GM21423 (cell line): ENCODE results near the gene RTP4.

Experiments
- ATAC-seq: cut with Tn5 transposase; IDR thresholded peaks from one replicate; pipeline ENCODE4 v1.9.1; 2021; ENCODE audit warnings: mild to moderate bottlenecking, moderate library complexity; ENCODE audit not compliant: unreplicated experiment

RTP4 gene, protein sequence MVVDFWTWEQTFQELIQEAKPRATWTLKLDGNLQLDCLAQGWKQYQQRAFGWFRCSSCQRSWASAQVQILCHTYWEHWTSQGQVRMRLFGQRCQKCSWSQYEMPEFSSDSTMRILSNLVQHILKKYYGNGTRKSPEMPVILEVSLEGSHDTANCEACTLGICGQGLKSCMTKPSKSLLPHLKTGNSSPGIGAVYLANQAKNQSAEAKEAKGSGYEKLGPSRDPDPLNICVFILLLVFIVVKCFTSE

DNA sequence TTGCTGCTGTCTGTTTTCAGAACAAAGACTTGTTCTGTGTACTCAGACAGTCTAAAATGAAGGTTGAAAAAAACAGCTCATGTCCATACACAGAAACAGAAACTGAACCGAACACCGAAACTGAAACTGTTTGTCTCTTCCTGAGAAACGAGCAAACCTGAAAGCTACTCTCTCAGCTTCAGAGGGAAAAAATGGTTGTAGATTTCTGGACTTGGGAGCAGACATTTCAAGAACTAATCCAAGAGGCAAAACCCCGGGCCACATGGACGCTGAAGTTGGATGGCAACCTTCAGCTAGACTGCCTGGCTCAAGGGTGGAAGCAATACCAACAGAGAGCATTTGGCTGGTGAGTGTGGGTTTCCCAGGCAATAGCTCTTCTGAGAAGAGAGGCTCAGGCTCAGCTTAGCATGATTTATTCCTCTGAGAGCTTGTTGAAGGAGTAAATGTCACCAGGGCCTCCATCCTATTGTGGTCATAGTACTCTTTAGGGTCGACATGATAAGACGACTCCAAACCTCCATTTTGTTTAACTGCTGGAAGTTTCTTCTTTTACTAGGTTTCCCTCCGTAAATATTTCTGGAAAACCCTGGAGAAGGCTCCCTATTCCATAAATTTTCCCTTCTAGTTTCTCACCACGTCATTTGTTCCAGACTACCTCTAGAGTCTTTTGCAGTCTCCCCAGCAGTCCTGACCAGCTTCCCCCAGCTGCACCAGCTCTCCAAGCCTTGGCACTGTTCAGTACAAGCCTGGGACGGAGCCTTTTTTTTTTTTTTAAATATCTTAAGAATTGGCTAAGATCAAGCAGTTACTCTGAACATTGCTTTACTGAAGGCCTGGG is at the start of gene RTP4:
TSS of gene RTP4 (plus strand) at position 135 of the 838 bp plus-strand sequence. CDS start at position 192, 57 bp downstream.
- ATAC-seq = peak; percentile 94

DNA sequence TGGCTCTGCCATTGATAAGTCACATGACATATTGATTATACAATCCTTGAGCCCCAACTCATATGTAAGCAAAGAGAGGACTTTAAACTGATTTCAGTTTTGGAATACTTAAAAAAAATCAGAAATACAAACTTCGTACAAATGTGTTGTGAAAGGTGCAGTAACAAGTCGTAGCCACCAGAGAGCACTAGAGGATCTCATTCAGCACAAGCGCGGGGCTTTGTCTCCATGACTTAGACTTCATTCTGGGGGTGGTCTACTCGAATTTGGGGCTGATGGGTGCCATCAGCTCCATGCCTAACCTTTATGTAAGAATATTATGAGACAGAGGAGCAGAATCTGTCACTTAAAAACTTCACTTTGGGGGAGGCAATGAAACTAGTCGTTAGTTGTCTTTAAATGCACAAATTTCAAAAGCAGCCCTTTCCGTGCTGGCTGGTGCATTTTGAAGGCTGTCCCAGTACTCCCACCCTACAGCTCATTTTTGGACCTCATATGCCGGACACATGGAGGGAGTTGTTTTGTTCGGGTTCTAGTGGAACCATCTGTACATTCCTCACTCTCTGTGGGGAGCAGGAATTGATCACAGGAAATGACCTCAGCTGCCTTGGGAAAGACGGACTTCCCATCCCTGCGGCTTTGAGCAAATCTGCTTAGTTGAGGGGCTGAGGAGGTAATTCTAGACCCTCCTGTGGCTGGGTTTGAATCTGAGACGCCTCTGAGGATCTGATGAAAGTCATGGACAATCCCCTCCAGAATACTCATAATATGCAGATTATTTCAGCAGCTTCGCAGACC is 49.2 kb upstream of the RTP4 start:
- no peak for ATAC-seq

DNA sequence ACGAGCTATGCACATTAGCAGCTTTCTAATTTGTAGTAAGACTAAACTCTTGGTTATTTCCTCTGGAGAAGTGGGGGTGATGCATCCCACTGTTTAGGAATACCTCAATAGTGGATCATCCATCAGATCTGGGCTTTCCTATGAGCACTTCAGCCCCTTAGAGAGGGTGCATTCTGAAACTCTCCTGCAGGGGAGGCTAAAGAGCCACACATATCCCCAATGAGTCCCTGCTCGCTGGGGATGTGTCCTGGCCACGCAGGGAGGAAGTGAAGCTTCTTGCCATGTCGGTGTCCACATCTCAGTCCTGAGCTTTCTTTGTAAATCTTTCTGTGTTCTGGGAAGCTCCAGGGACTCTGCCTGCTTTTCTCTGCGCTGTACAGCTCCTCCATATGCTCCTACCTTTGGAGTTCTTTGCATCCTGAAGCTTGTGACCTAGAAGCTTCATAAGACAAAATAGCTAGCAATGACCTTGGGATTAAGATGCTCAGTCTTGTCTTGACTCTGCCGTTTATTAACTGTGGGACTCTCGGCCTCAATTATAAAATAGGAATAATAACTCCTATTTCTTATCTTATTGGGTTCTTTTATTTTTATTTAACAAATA is 48.4 kb upstream of the RTP4 start:
- peak; percentile 80 for ATAC-seq

DNA sequence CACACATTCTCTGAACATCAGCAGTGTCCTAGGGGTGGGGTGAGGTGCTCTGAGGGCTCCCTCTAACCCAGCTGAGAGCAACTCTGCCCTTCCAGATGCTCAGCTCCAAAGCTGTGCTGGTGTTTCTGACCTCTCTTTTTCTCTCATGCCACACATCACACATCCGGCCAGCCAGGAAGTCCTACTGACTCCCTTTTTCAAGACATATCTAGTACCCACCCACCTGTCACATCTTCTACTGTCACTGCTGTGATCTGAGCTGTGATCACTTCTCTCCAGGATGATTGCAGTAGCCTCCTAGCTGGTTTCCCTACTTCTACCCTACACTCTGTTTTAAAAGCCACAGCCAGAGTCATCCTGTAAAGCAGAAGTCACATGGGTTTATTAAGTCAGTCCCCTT is 46.4 kb upstream of the RTP4 start:
- ATAC-seq = no peak

DNA sequence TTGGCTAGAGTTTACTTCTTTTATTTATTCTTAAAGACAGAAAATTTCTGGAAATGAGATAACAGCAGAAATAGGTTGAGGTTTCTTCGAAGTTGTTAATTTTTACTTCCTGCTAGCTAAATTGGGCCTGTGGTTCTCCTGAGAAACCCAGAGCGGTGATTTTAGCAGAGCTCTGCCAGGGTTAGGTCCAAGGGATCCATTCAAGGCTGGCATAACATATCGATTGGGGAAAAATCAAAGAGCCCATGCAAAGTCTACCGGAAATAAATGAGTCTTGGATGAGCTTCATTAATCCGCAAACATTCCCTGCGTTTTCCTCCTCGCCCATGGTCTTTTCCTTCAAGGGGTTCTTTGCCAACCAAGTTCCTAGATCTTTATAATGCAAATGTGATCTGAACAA is 45.9 kb upstream of the RTP4 start:
- no peak for ATAC-seq

DNA sequence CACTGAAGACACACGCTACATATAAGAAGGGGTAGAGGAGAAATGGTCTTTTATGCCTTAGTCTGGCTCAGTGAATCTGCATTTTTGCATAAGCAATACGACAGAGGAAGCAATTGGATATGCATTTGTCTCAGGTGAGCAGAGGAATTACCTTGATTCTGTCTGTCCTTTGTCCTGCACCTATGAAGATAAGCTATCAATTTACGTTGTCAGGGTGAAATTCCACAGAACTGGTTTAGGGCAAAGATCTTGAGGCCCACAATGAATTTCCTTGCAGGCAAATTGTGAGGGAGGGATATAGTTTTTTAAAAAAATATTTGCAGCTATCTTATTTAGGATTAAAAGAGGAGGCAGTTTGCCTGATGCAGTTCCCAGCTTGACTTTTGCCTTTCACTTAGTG is 45.1 kb upstream of the RTP4 start:
- no peak for ATAC-seq

DNA sequence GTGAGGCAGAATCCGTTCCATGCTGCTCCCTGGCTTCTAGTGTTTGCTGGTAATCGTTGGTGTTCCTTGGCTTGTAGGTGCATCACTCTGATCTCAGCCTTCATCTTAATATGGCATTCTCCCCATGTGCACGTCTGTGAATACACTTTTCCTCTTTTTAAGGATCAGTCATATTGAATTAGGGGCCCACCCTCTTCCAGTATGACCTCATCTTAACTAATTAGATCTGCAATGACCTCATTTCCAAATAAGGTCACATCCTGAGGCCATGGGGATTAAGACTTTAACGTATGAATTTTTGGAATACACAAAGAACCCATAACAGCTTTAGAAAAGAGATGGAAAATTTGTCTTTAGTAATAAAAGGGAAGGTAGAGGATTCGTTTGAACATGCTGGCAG is 42.6 kb upstream of the RTP4 start:
- ATAC-seq = no peak

DNA sequence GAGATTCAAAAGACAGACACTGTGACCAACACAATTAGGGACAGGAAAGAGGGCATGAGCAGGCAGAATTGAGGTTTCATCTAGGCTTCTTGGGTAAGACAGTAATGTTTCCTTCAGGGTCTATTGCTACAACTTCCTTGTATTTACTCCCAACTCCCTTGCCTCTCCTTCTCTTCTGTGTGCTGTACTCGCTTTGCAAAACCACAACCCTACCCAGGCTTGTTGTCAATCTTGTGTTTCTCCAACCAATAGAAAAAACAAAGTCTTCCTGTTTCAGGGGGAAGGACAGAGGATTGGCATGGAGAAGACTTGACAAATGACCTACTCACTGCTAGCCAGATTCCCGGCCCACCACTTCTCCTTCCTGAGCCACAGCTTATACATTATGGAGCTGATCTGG is 40.3 kb upstream of the RTP4 start:
- ATAC-seq = no peak

DNA sequence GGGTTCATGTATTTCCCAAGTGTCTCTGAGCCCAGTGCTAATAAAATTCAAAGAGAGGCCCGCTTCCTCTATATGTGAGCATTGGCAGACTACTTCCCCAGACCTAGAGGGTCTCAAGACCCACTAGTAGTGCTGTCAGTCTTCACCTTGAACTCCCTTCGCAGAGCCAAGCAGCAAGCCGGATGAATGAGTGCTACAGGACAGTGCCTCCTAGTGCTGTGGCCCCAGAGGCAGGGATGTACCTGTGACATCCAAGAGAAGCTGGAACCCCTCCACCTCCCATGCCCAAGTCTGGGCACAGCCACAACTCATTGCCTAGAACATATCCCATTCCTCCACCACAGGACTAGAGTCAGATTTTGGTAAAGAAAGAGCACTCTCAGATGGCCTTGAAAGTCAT is 39.5 kb upstream of the RTP4 start:
- no peak for ATAC-seq

DNA sequence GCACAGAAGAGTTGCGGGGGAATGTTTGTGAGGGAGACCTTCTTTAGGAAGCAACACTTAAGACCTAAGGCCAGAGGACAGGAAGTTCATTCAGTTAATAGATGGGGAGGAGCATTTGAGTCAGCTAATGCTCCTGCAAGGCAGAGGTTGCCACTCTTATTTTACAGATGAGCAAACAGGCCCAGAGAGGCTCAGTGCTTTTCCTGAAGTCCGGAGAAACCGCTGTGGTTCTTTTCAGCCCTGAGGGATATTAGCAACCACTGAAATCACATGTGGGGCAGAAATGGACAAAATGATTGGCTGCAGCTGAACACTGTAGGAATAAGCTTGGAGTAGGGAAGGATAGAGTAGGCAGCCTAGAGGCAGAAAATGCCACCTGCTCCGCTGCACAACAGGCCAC is 33.3 kb upstream of the RTP4 start:
- ATAC-seq = no peak

DNA sequence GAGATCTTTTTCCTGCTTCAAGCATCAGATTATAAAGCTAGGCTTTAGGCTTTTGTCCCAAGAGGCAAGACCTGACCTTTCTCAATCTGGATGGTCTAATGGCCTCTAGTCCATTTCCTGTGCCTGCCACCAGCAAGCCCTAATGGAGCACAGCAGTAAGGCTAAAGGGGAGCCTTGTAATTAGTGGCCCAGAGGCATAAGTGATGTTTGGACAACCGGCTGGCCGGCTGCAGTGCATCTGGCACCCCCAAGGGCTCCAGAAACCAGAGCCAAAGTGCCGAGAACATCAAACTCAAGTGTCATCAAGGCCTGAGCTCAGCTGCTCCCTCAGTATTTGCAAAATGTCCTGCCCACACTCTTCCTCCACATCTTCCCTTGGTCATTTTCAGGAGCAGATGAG is 31.9 kb upstream of the RTP4 start:
- ATAC-seq = no peak

DNA sequence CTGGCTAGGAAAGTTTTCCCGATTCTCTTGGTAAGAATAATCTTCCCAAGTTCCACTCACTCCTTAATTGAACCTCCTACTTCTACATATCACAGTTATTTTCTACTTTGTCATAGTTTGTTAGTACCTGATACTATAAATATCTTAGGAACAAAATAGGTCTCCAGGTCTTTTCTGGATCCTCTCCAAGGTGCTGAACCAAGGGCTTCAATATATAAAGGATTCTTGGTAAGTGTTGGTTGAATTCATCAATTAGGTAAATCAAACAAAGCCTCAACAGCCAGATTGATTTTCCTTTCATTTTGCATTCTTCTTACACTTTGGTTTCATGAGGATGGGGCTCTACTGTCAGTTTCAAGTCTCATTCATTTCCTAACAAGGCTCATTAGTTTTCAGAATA is 27.6 kb upstream of the RTP4 start:
- ATAC-seq = no peak

DNA sequence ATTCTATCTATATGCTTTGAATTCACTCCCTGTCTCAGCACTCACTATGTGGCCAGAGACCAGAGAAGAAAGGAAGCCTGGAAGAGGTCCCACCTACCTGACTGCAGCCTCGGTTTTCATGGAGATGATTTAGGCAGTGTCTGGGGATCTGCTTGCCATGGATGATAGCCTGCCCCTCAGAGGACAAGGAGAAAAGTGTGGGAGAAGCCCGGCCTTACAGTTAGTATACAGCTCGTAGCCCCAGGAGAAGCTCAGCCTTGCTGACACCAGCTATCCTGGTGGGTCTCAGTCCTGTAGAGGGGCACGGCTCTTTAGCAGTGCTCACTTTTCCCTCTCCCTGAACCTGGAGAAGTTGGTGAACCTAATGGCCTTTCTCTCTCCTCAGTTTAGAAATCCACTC is 25.9 kb upstream of the RTP4 start:
- ATAC-seq = no peak

DNA sequence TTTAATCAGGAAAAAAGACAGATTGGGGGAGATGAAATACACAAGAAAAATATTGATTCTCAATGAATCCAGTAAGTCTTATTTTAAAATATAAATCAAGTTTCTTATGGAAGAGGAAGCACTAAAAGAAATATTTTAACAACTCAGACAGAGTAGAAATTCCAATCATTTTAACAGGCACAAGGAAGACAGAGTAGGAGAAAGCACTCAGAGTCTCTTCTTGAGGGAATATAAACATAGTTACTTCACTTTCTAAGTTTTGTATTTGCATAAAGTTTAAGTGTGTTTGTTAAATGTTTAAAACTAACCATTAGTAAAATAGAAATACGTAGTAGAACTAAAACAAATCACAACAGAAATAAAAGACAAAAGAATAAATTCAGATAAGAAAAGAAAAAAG is 24.5 kb upstream of the RTP4 start:
- no peak for ATAC-seq

DNA sequence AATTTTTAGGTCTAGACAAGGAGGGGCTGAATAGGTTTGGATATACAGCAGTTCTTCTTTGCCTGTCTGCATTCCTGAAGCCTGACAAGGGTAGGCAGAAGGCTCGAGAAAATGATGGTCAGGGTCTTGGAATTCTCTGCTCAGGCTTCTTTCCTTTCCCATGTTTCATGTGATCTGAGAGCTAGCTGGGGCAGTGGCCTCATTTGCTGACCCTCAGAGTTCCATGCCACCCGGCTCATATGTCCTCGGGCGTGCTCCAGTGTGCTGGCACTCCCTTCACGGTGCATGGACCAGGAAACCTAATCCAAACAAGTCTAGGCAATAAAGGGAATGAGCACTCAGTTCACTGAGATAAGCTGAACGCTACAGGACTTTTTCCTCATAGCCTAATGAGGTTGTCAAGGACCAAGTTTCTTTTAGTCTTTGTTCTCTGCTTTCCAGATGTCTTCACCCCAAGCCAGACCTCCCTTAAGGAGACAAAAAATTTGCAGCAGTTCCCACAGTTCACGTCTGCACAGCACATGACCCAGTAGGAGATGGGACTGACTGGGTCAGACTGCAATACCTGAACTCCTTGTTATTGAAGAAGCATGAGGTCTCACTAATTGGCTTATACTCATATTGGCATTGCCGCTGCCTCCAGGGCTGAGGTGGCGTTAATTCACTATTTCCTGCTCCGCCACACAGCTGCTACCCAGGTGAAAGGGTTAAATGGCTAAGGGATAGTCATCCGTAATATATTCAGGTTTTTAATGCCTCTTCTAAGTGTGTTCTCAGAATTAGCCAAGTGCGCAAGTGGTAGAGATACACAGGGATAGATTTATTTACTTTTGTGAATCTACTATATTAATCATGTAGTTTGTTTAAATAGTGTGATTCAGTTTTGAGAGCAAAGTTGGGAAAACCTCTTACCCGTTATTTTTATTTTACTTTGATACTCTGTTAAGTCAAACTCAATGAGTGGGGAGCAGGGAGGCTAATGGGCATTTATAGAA is 15.3 kb upstream of the RTP4 start:
- ATAC-seq = no peak

DNA sequence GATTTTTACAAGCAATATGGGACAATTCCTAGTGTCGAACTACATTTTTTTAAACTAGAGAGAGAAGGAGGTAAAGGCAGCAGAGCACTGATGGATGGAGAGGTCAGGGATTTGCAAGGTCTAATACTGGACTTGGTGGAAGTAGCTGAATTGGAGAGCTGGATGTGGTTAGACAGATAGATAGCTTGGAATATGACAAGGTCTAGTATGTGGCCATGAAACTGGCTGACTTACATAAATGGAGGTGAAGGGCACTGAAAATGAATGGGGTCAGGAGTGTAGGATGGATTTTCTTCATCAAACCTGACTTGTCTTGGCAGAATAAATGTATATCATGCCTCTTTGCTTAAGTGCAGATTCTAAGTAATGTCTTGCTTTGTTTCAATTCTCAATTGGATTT is 10.1 kb upstream of the RTP4 start:
- no peak for ATAC-seq

DNA sequence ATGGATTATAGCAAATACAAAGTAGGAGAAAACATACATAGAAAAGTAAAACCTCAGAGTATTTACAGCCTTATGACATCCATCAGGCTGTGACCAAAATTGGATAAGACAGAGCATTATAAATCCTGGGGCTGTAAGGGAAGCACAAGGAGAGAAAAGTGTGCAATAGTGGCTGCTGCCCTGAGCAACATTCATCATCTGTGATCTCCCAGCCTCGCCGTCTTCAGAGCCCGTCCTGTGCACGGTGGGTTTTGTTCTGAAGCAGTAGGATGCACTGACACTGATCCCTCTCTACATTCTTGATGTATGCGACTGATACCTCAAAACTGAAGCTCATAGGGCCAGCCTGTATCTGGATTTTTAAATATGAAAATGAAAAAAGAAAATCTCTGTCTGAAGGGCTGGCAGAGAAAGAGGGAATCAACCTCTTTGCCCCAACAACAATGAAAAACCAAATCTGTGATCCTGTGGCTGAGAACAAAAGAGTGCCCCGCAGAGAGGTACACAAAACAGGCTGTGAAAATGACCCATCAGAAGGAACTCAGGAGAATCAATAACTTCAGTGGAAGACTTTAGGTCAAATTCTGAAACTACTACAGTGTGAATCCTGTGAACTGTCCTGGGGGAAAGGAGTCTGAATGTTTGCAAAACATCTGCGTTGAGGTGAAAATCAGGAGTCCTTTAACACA is 8.2 kb upstream of the RTP4 start:
- no peak for ATAC-seq

DNA sequence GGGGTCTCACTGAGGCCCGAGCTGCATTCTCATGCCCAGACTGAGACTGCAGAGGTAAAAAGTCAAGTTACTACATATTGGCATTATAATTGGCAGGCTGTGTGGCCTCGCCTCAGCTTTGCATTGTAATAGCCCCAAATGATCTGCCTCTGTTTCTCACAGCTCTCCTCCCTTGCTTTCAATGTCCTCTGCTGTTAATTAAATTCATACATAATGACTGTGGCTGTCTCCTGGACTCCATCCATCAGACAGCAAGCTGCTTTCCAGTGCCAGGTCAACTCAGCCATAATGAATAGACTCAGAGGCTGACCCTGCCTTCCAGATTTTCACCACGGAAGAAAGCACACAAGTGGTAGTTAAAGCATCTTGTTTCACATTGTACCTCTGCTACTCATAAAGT is 7.6 kb upstream of the RTP4 start:
- ATAC-seq = no peak

DNA sequence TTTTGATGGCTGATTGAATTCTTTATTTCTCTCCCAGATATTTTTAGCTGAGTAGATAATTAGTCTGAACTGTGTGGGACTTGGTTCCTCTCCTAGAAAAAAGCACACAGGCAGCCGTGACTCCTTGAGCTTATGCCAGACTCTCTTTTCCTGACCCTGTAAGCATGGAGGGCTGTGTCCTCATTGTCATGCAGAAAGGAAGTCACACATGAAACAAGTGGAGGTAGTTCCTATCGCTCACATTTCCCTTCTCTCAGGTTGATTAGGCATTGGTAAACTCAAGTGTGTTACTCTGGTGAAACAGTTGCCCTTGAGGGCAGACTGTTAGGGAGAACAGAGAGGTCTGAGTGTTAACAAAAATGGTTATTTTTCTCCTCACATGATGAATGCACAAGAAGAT is 6.3 kb upstream of the RTP4 start:
- peak; percentile 67 for ATAC-seq
